HG02943 (cell line): ENCODE measurements around the gene CKMT1A.
A peak's percentile ranks its signal among the peaks of the same experiment; 100 is the strongest.

Source experiments
- ATAC-seq: cut with Tn5 transposase; IDR thresholded peaks from one replicate; pipeline ENCODE4 v1.9.1; 2021; ENCODE audit warnings: mild to moderate bottlenecking, low read depth, moderate library complexity; ENCODE audit not compliant: unreplicated experiment

The CKMT1A gene

DNA sequence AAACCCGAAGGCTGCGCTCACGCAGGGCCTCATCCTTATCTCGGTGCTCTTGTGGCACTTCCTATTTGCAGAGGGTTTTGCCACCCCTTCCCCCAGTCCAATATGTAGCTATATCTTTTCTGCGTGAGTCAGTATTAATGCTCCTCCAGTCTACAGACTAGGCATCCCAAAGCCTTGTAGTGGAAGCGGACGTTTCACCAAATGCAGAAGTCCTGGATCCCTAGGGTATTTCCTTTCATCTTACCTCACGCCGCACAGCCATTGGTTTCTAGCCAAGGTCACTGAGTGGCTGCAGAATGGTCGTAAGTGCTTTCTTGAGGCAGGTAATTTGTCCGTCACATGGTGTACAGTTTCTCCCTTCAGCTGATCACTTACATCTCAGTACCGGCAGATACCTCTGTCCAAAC, 53.2 kb downstream of the CKMT1A start:
- ATAC-seq = peak; percentile 11

DNA sequence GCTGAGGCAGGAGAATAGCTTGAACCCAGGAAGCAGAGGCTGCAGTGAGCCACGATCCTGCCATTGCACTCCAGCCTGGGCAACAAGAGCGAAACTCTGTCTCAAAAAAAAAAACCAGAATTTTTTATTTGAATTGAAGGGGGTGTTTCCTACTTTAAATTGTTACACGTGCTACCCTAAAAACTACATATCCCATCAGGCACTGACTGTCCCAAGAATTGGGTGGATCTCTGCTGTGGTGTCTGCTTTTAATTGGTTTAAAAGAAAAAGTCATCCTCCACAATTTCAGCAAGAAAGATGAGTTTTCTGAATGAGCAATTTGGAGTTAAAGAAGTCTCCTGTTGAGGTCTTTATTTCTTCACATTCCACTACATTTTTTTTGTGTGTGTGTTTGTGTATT, 54.7 kb downstream of the CKMT1A start:
- no peak for ATAC-seq
